ENCODE results near the gene CEP164.
A peak's percentile ranks its signal among the peaks of the same experiment; 100 is the strongest.

The CEP164 gene

GRCh38 chr11:117327567-117328374, at the start of gene CEP164:
Gene CEP164, plus strand, starts transcription at chr11:117327854. Its CDS starts 10,733 bp downstream, at chr11:117338587.
- peak; percentile 91 to 93 for DNase-seq

GRCh38 chr11:117278347-117278746, 49.3 kb upstream of the CEP164 start:
- DNase-seq, result no peak

- DNase-seq, result no peak
Measured at GRCh38 chr11:117279711-117280376, 47.8 kb upstream of the CEP164 start.

GRCh38 chr11:117281159-117281558, 46.5 kb upstream of the CEP164 start:
- DNase-seq, result no peak

- no peak for DNase-seq
Measured at GRCh38 chr11:117281869-117282268, 45.8 kb upstream of the CEP164 start.

GRCh38 chr11:117282956-117283355, 44.7 kb upstream of the CEP164 start:
- DNase-seq, result no peak

- DNase-seq, result no peak
Measured at GRCh38 chr11:117284053-117284452, 43.6 kb upstream of the CEP164 start.

GRCh38 chr11:117286588-117286987, 41.1 kb upstream of the CEP164 start:
- DNase-seq, result no peak

- DNase-seq, result no peak
Measured at GRCh38 chr11:117287668-117288067, 40.0 kb upstream of the CEP164 start.

- no peak for DNase-seq
Measured at GRCh38 chr11:117289795-117290194, 37.9 kb upstream of the CEP164 start.

GRCh38 chr11:117290809-117291396, 36.8 kb upstream of the CEP164 start, which contains the start of gene BACE1-AS:
Gene BACE1-AS, plus strand, starts transcription at chr11:117291346.
- DNase-seq, result no peak

GRCh38 chr11:117292616-117293015, 35.0 kb upstream of the CEP164 start:
- no peak for DNase-seq

GRCh38 chr11:117295438-117296137, 32.1 kb upstream of the CEP164 start:
- no peak for DNase-seq

GRCh38 chr11:117296881-117297280, 30.8 kb upstream of the CEP164 start:
- no peak for DNase-seq

GRCh38 chr11:117298195-117298594, 29.5 kb upstream of the CEP164 start:
- DNase-seq, result no peak

GRCh38 chr11:117299351-117300282, 28.0 kb upstream of the CEP164 start:
- no peak for DNase-seq

GRCh38 chr11:117300283-117300663, 27.4 kb upstream of the CEP164 start:
- no peak for DNase-seq

- no peak for DNase-seq
Measured at GRCh38 chr11:117300773-117301172, 26.9 kb upstream of the CEP164 start.

- no peak for DNase-seq
Measured at GRCh38 chr11:117302228-117302627, 25.4 kb upstream of the CEP164 start.

GRCh38 chr11:117303101-117303500, 24.6 kb upstream of the CEP164 start:
- DNase-seq, result no peak

GRCh38 chr11:117303646-117304315, 23.9 kb upstream of the CEP164 start:
- DNase-seq, result no peak

GRCh38 chr11:117305145-117305544, 22.5 kb upstream of the CEP164 start:
- no peak for DNase-seq

Data from NCI-H1930 (cell line).